Jurkat, Clone E6-1 (cell line): ENCODE measurements around the gene SAMD13.

Experiments used
- DNase-seq: peaks from one replicate; pipeline ENCODE4 v3.0.0-alpha.2; 2011; ENCODE audit warnings: low read depth, low spot score
- H3K4me3 ChIP-seq: 2 replicates; pipeline ENCODE4 v1.5.1; 2011; ENCODE audit warnings: mild to moderate bottlenecking, low read length, control low read depth, moderate library complexity

Gene SAMD13

GRCh38 chr1:84365225-84366221, 64.0 kb downstream of the SAMD13 start:
- no peak overlapping the region for H3K4me3 ChIP-seq
- DNase-seq = no peak

- no peak overlapping the region for H3K4me3 ChIP-seq
- no peak for DNase-seq
Observed at GRCh38 chr1:84366786-84367185, 65.3 kb downstream of the SAMD13 start.

- DNase-seq = no peak
- H3K4me3 ChIP-seq = no peak overlapping the region
Observed at GRCh38 chr1:84367219-84367618, 65.7 kb downstream of the SAMD13 start.

GRCh38 chr1:84368441-84368840, 66.9 kb downstream of the SAMD13 start:
- H3K4me3 ChIP-seq = no peak overlapping the region
- no peak for DNase-seq

GRCh38 chr1:84370266-84370665, 68.8 kb downstream of the SAMD13 start:
- H3K4me3 ChIP-seq = no peak overlapping the region
- DNase-seq = no peak

- no peak overlapping the region for H3K4me3 ChIP-seq
- DNase-seq = no peak
Observed at GRCh38 chr1:84370831-84371394, 69.4 kb downstream of the SAMD13 start.

- no peak overlapping the region for H3K4me3 ChIP-seq
- no peak for DNase-seq
Observed at GRCh38 chr1:84373436-84374141, 72.1 kb downstream of the SAMD13 start.

- no peak overlapping the region for H3K4me3 ChIP-seq
- no peak for DNase-seq
Observed at GRCh38 chr1:84374991-84375696, 73.6 kb downstream of the SAMD13 start.

- DNase-seq = no peak
Observed at GRCh38 chr1:84376000-84376910, 74.7 kb downstream of the SAMD13 start.

GRCh38 chr1:84377480-84378095, 76.1 kb downstream of the SAMD13 start:
- H3K4me3 ChIP-seq = no peak overlapping the region
- no peak for DNase-seq

More at GRCh38 chr1:84376000-84376910, 74.7 kb downstream of the SAMD13 start:
- no peak overlapping the region for H3K4me3 ChIP-seq

- H3K4me3 ChIP-seq = no peak overlapping the region
- DNase-seq = no peak
Observed at GRCh38 chr1:84379138-84379916, 77.8 kb downstream of the SAMD13 start.

GRCh38 chr1:84379917-84380180, 78.3 kb downstream of the SAMD13 start:
- no peak for DNase-seq
- no peak overlapping the region for H3K4me3 ChIP-seq

- H3K4me3 ChIP-seq = no peak overlapping the region
- no peak for DNase-seq
Observed at GRCh38 chr1:84382127-84382526, 80.6 kb downstream of the SAMD13 start.

- no peak overlapping the region for H3K4me3 ChIP-seq
- DNase-seq = no peak
Observed at GRCh38 chr1:84385347-84385746, 83.8 kb downstream of the SAMD13 start.

GRCh38 chr1:84386716-84387479, 85.4 kb downstream of the SAMD13 start:
- no peak for DNase-seq
- no peak overlapping the region for H3K4me3 ChIP-seq

- H3K4me3 ChIP-seq = no peak overlapping the region
- DNase-seq = no peak
Observed at GRCh38 chr1:84387480-84388163, 86.1 kb downstream of the SAMD13 start.
